HepG2 (cell line): ENCODE data around the gene SPRED2. TPM values are rescaled to one million over a fixed set of nuclear protein-coding genes. Genes with fewer than 3 reads are reported as not detected.

ENCODE experiments used
- ATAC-seq: fragments of 200-7000 bp; cut with Tn5 transposase; 3 replicates; pipeline ENCODE4 v1.9.1; 2020; ENCODE audit warnings: mild to moderate bottlenecking, moderate library complexity
- BruUV-seq: library from RNA; stranded (reverse); fragments of 400-500 nt; replicated peaks from 2 replicates; lab custom pipeline; 2021; lab: Mats Ljungman, UMichigan
- CTCF ChIA-PET: fragments of 300-600 bp; formaldehyde crosslinking; extraction: SDS; loops from one replicate; lab custom pipeline; 2021; ENCODE audit warnings: low total read pairs, inconsistent platforms, low intra/inter-chr PET ratio; lab: Yijun Ruan, JAX
- POLR2A ChIA-PET: fragments of 350-600 bp; sonication (Branson Sonifier 250); formaldehyde crosslinking; loops from one replicate; lab custom pipeline; 2020; ENCODE audit warnings: antibody characterized with exemption, inconsistent platforms; lab: Yijun Ruan, JAX
- DNase-seq: peaks from one replicate; pipeline ENCODE4 v3.0.0-alpha.2; 2015; ENCODE audit warnings: low spot score
- FAIRE-seq: peaks from 3 replicates; lab custom pipeline; 2011; peaks lifted over from hg19 to GRCh38; lab: Jason Lieb, UNC
- H2AFZ ChIP-seq: one replicate; pipeline ENCODE4 v1.6.1; 2011; ENCODE audit warnings: low read length, inconsistent platforms
- H3K27ac ChIP-seq: fragments of 300-600 bp; 3 replicates; pipeline ENCODE4 v1.8.0; 2011; ENCODE audit warnings: mixed run types, mild to moderate bottlenecking, mixed read lengths, low read length, inconsistent platforms; ENCODE audit not compliant: insufficient read depth; ENCODE audit errors: extremely low read length
- H3K27me3 ChIP-seq, 2 experiments: fragments of 200-600 bp in 1 of 2; 2 replicates in 1 of 2; 3 replicates in 1 of 2; pipeline versions ENCODE4 v1.6.0 to v1.8.0; 2011; ENCODE audit warnings: low read length in 2 of 2, mild to moderate bottlenecking in 2 of 2, moderate library complexity in 2 of 2, inconsistent platforms in 1 of 2; ENCODE audit not compliant: insufficient read depth in 2 of 2, control insufficient read depth in 1 of 2
- H3K36me3 ChIP-seq, 2 experiments: fragments of 200-600 bp in 1 of 2; replicated peaks in 1 of 2; 2 replicates in 1 of 2; 3 replicates in 1 of 2; pipeline versions ENCODE4 v1.5.1 to v1.8.0; 2011; ENCODE audit warnings: low read length in 2 of 2, inconsistent platforms in 1 of 2; ENCODE audit not compliant: insufficient read depth in 2 of 2, control insufficient read depth in 1 of 2
- H3K4me1 ChIP-seq: 2 replicates; pipeline ENCODE4 v1.5.1; 2012; ENCODE audit warnings: low read length, inconsistent platforms; ENCODE audit not compliant: insufficient read depth
- H3K4me2 ChIP-seq: 2 replicates; pipeline ENCODE4 v1.6.0; 2011; ENCODE audit warnings: low read depth, low read length, inconsistent platforms
- H3K4me3 ChIP-seq, 3 experiments: fragments of 200-600 bp in 1 of 3; sonication (generic), shearing (Covaris generic) in 1 of 3; replicated peaks in 1 of 3; 2 replicates each; pipeline ENCODE4 v1.5.1; 2011 to 2016; ENCODE audit warnings: low read length in 3 of 3, inconsistent platforms in 2 of 3, low read depth in 2 of 3, mild to moderate bottlenecking in 2 of 3, control low read depth in 1 of 3, mixed read lengths in 1 of 3; ENCODE audit not compliant: insufficient read depth in 1 of 3
- H3K79me2 ChIP-seq: one replicate; pipeline ENCODE4 v1.6.1; 2011; ENCODE audit warnings: low read length, inconsistent platforms; ENCODE audit not compliant: insufficient read depth
- H3K9ac ChIP-seq: 2 replicates; pipeline ENCODE4 v1.6.0; 2011; ENCODE audit warnings: mild to moderate bottlenecking, low read depth, low read length, inconsistent platforms; ENCODE audit not compliant: insufficient read depth
- H3K9me3 ChIP-seq: 2 replicates; pipeline ENCODE4 v1.5.1; 2012; ENCODE audit warnings: mild to moderate bottlenecking, low read length
- H4K20me1 ChIP-seq: 2 replicates; pipeline ENCODE4 v1.6.0; 2011; ENCODE audit warnings: inconsistent platforms, mild to moderate bottlenecking, low read length, moderate library complexity; ENCODE audit not compliant: insufficient read depth
- ARID3A ChIP-seq: IDR thresholded peaks from 2 replicates; pipeline ENCODE4 v1.6.1; 2012; ENCODE audit warnings: low read depth, low read length, improper control_type of control experiment
- CHD4 ChIP-seq: fragments of 200-600 bp; sonication (generic); IDR thresholded peaks from 2 replicates; pipeline ENCODE4 v1.7.0; 2017; ENCODE audit warnings: mild to moderate bottlenecking, low read length, borderline replicate concordance
- HINFP ChIP-seq: sonication (generic); formaldehyde crosslinking; IDR thresholded peaks from 2 replicates; pipeline ENCODE4 v1.4.0; 2020; ENCODE audit warnings: low read depth, mild to moderate bottlenecking, missing genetic modification reagents
- MED1 ChIP-seq: sonication (generic); formaldehyde crosslinking; IDR thresholded peaks from 2 replicates; pipeline ENCODE4 v1.4.0; 2020; ENCODE audit warnings: missing genetic modification reagents
- MZF1 ChIP-seq: sonication (generic); formaldehyde crosslinking; IDR thresholded peaks from 2 replicates; pipeline ENCODE4 v1.8.1; 2023; ENCODE audit warnings: mild to moderate bottlenecking, missing genetic modification reagents, borderline replicate concordance
- RERE ChIP-seq: IDR thresholded peaks from 2 replicates; pipeline ENCODE4 v1.6.1; 2016; ENCODE audit warnings: low read depth, missing genetic modification reagents, missing compliant biosample characterization
- SMAD3 ChIP-seq: sonication (generic); formaldehyde crosslinking; IDR thresholded peaks from 2 replicates; pipeline ENCODE4 v1.4.0; 2020; ENCODE audit warnings: missing genetic modification reagents
- TFAP4 ChIP-seq: sonication (generic); IDR thresholded peaks from 2 replicates; pipeline ENCODE4 v1.6.1; 2016; ENCODE audit warnings: low read depth, borderline replicate concordance
- ZNF607 ChIP-seq: sonication (generic); formaldehyde crosslinking; IDR thresholded peaks from 2 replicates; pipeline ENCODE4 v1.5.1; 2020; ENCODE audit warnings: missing genetic modification reagents, mild to moderate bottlenecking, borderline replicate concordance
- ZNF614 ChIP-seq: IDR thresholded peaks from 2 replicates; pipeline ENCODE4 v1.6.1; 2018; ENCODE audit warnings: missing biosample characterization, missing genetic modification reagents, inconsistent platforms, borderline replicate concordance
- WGBS: methylation state at CpG from one replicate; pipeline ENCODE4 v1.1.6; 2017; ENCODE audit warnings: low lambda C conversion rate; 5-methylcytosine and 5-hydroxymethylcytosine counted together
- in situ Hi-C: cut with HindIII; loops from 2 replicates; pipeline ENCODE4 v1.10.0; 2017; ENCODE audit warnings: low pct_unique_long_range_greater_than_20kb; ENCODE audit not compliant: extremely low pct_ligation_motif_present
- intact Hi-C: fragments of 100-400 bp; cut with micrococcal nuclease; formaldehyde crosslinking; loops from one replicate; pipeline ENCODE4 v1.10.0; 2022; ENCODE audit not compliant: unreplicated experiment
- polyA plus RNA-seq, 8 experiments: library from polyadenylated mRNA; depleted of rRNA in 3 of 8; stranded (reverse) in 7 of 8; unstranded in 1 of 8; fragments of >200 nt; fragmentation: Illumina TruSeq in 4 of 8; extraction: Trizol in 4 of 8; gene quantifications; 2 replicates each; pipeline versions ENCODE4 v1.2.1 to v1.2.3, GENCODE V29; 2011 to 2016; ENCODE audit warnings: low read depth in 4 of 8, missing spikeins in 1 of 8, mixed read lengths in 1 of 8; ENCODE audit not compliant: insufficient read depth in 1 of 8
- total RNA-seq, 5 experiments: library from RNA; depleted of rRNA; stranded (reverse); fragments of >200 nt; fragmentation: Illumina TruSeq; extraction: Trizol; gene quantifications; 2 replicates each; pipeline ENCODE4 v1.2.3, GENCODE V29; 2016; ENCODE audit warnings: low read depth in 1 of 5

SPRED2 gene
- total and polyA plus RNA-seq, 2 of the 13 experiments (the other 11 are each of a cell fraction or from before 2014, with no cell fraction given) = 13.0 to 37.0 TPM

GRCh38 chr2:65416945-65417344 is 15.5 kb downstream of the SPRED2 start (continued):
- no peak for TF ChIP-seq RERE (CRISPR knock-in tag)
- TF ChIP-seq TFAP4 = 0 out of 2 replicates have a peak, but pooled peaks have one; percentile 6

- in situ Hi-C loops (no loop called here), intact Hi-C loops (no loop called here)
- Histone ChIP-seq H4K20me1 (peaks cover 99% of the 10 kb centered on the region), H3K4me1 (peaks cover 73% of the 10 kb centered on the region), H3K36me3 (peaks cover 8 to 10% of the 10 kb centered on the region in 2 experiments; a peak in 4 of 5 replicates), H3K27me3 (no peaks in the 10 kb centered on the region), H3K9ac (no peak overlapping the region), H2AFZ (no peak overlapping the region), H3K27ac (no peak overlapping the region), H3K4me2 (no peak overlapping the region), H3K9me3 (no peaks in the 10 kb centered on the region), H3K4me3 (no peak overlapping the region), H3K79me2 (peaks cover 98% of the 10 kb centered on the region)
- POLR2A ChIA-PET = no interaction called here
- no peak for FAIRE-seq
- ATAC-seq = no peak
- CTCF ChIA-PET = no interaction called here
- 95% methylated on average over 3 of the region's 3 CpGs for WGBS
- no TSS peak for BruUV-seq
- DNase-seq = no peak
- TF ChIP-seq ZNF614 (CRISPR knock-in tag) (no peak), MED1 (CRISPR knock-in tag) (no peak), ARID3A (no peak), MZF1 (CRISPR knock-in tag) (no peak), CHD4 (no peak), ZNF607 (CRISPR knock-in tag) (no peak), SMAD3 (no peak), HINFP (CRISPR knock-in tag) (no peak)
Observed at GRCh38 chr2:65416321-65416720, 16.1 kb downstream of the SPRED2 start.
